ENCODE measurements around the gene ECE1.

GRCh38 chr1:21308330-21308729, 18.1 kb upstream of the ECE1 start:
- TF ChIP-seq EZH2 (IDR thresholded peaks at IDR 0.05; ENCODE audit: borderline replicate concordance, low read depth, low read length, severe bottlenecking) (no peak), CTCF (IDR thresholded peaks at IDR 0.05; ENCODE audit: borderline replicate concordance, extremely low read depth, low read length, poor library complexity, severe bottlenecking) (no peak)

Measured in DND-41 (cell line).